HepG2 (cell line): Measurements from ENCODE around the gene TACO1. TPM values are rescaled to one million over a fixed set of nuclear protein-coding genes. Genes with fewer than 3 reads are reported as not detected.

Experiments
- ATM ChIP-seq: fragments of 450-650 bp; IDR thresholded peaks from 2 replicates; pipeline ENCODE4 v1.7.1; 2017; ENCODE audit warnings: mild to moderate bottlenecking, borderline replicate concordance
- CAMTA2 ChIP-seq: sonication (generic); formaldehyde crosslinking; IDR thresholded peaks from 2 replicates; pipeline ENCODE4 v1.4.0; 2020; ENCODE audit warnings: mild to moderate bottlenecking, missing genetic modification reagents, borderline replicate concordance
- CREB1 ChIP-seq, 2 experiments: fragments of 450-650 bp in 1 of 2; IDR thresholded peaks; 2 replicates each; pipeline ENCODE4 v1.6.1; 2016 to 2017; ENCODE audit warnings: control low read depth in 1 of 2, mild to moderate bottlenecking in 1 of 2, missing compliant biosample characterization in 1 of 2, missing genetic modification characterization in 1 of 2
- ELF4 ChIP-seq: sonication (generic); formaldehyde crosslinking; IDR thresholded peaks from 2 replicates; pipeline ENCODE4 v1.5.0; 2020; ENCODE audit warnings: missing genetic modification reagents, mild to moderate bottlenecking, moderate library complexity, borderline replicate concordance
- GPN1 ChIP-seq: sonication (generic); formaldehyde crosslinking; IDR thresholded peaks from 2 replicates; pipeline ENCODE4 v1.5.1; 2020; ENCODE audit warnings: missing genetic modification reagents, borderline replicate concordance
- HCFC1 ChIP-seq: fragments of 150-350 bp; IDR thresholded peaks from 2 replicates; pipeline ENCODE4 v1.6.1; 2014; ENCODE audit warnings: low read depth, low read length
- HES4 ChIP-seq: sonication (generic); formaldehyde crosslinking; IDR thresholded peaks from 2 replicates; pipeline ENCODE4 v1.9.0; 2021; ENCODE audit warnings: mild to moderate bottlenecking, missing genetic modification reagents, borderline replicate concordance
- HNRNPH1 ChIP-seq: fragments of 200-400 bp; formaldehyde crosslinking; optimal IDR thresholded peaks from 2 replicates; pipeline ENCODE3; 2017; ENCODE audit warnings: mild to moderate bottlenecking, low read depth, low read length
- KLF6 ChIP-seq: IDR thresholded peaks from 2 replicates; pipeline ENCODE4 v1.8.0; 2016; ENCODE audit warnings: missing biosample characterization, missing genetic modification reagents
- MTF2 ChIP-seq: sonication (generic); formaldehyde crosslinking; IDR thresholded peaks from 2 replicates; pipeline ENCODE4 v1.5.0; 2020; ENCODE audit warnings: missing genetic modification reagents, borderline replicate concordance
- MXI1 ChIP-seq: IDR thresholded peaks from 3 replicates; pipeline ENCODE4 v1.6.1; 2012; ENCODE audit warnings: low read depth, low read length, inconsistent platforms, borderline replicate concordance
- NCOR1 ChIP-seq: fragments of 200-600 bp; sonication (generic); IDR thresholded peaks from 2 replicates; pipeline ENCODE4 v1.7.0; 2017; ENCODE audit warnings: antibody characterized with exemption, low read length, borderline replicate concordance
- PHF5A ChIP-seq: IDR thresholded peaks from one replicate; pipeline ENCODE4 v1.6.1; 2018; ENCODE audit warnings: low read depth, missing genetic modification reagents; ENCODE audit not compliant: unreplicated experiment
- SALL2 ChIP-seq: sonication (generic); formaldehyde crosslinking; IDR thresholded peaks from 2 replicates; pipeline ENCODE4 v1.8.1; 2023; ENCODE audit warnings: mild to moderate bottlenecking, missing genetic modification reagents, inconsistent platforms
- U2AF1 ChIP-seq: fragments of 200-400 bp; formaldehyde crosslinking; optimal IDR thresholded peaks from 2 replicates; pipeline ENCODE3; 2017; ENCODE audit warnings: mild to moderate bottlenecking, low read depth, low read length
- ZBTB7B ChIP-seq: sonication (generic); formaldehyde crosslinking; IDR thresholded peaks from 2 replicates; pipeline ENCODE4 v1.4.0; 2020; ENCODE audit warnings: missing genetic modification reagents
- ZFX ChIP-seq: sonication (generic); formaldehyde crosslinking; IDR thresholded peaks from 2 replicates; pipeline ENCODE4 v1.4.0; 2020; ENCODE audit warnings: mild to moderate bottlenecking, low read depth, missing genetic modification reagents, moderate library complexity
- ZNF614 ChIP-seq: IDR thresholded peaks from 2 replicates; pipeline ENCODE4 v1.6.1; 2018; ENCODE audit warnings: missing biosample characterization, missing genetic modification reagents, inconsistent platforms, borderline replicate concordance
- polyA plus RNA-seq, 8 experiments: library from polyadenylated mRNA; depleted of rRNA in 3 of 8; stranded (reverse) in 7 of 8; unstranded in 1 of 8; fragments of >200 nt; fragmentation: Illumina TruSeq in 4 of 8; extraction: Trizol in 4 of 8; gene quantifications; 2 replicates each; pipeline versions ENCODE4 v1.2.1 to v1.2.3, GENCODE V29; 2011 to 2016; ENCODE audit warnings: low read depth in 4 of 8, missing spikeins in 1 of 8, mixed read lengths in 1 of 8; ENCODE audit not compliant: insufficient read depth in 1 of 8
- total RNA-seq, 5 experiments: library from RNA; depleted of rRNA; stranded (reverse); fragments of >200 nt; fragmentation: Illumina TruSeq; extraction: Trizol; gene quantifications; 2 replicates each; pipeline ENCODE4 v1.2.3, GENCODE V29; 2016; ENCODE audit warnings: low read depth in 1 of 5
- TF ChIP-seq, protein P1 (sequence below): sonication (generic); formaldehyde crosslinking; IDR thresholded peaks from 2 replicates; pipeline ENCODE4; 2020; ENCODE audit warnings: missing genetic modification reagents, mild to moderate bottlenecking, borderline replicate concordance
- TF ChIP-seq, protein P2 (sequence below): sonication (generic); formaldehyde crosslinking; IDR thresholded peaks from 2 replicates; pipeline ENCODE4 v1.4.0; 2020; ENCODE audit warnings: missing genetic modification reagents
- TF ChIP-seq, protein P3 (sequence below): sonication (generic); formaldehyde crosslinking; IDR thresholded peaks from 2 replicates; pipeline ENCODE4 v1.5.0; 2020; ENCODE audit warnings: missing genetic modification reagents
- TF ChIP-seq, protein P4 (sequence below): sonication (generic); formaldehyde crosslinking; IDR thresholded peaks from 2 replicates; pipeline ENCODE4 v1.5.1; 2020; ENCODE audit warnings: mild to moderate bottlenecking, missing genetic modification reagents, borderline replicate concordance
- TF ChIP-seq, protein P5 (sequence below): sonication (generic); formaldehyde crosslinking; IDR thresholded peaks from 2 replicates; pipeline ENCODE4 v1.4.0; 2020; ENCODE audit warnings: missing genetic modification reagents

Gene TACO1
- total and polyA plus RNA-seq, 2 of the 13 experiments (the other 11 are each of a cell fraction or from before 2014, with no cell fraction given): 34.7 to 53.6 TPM

DNA sequence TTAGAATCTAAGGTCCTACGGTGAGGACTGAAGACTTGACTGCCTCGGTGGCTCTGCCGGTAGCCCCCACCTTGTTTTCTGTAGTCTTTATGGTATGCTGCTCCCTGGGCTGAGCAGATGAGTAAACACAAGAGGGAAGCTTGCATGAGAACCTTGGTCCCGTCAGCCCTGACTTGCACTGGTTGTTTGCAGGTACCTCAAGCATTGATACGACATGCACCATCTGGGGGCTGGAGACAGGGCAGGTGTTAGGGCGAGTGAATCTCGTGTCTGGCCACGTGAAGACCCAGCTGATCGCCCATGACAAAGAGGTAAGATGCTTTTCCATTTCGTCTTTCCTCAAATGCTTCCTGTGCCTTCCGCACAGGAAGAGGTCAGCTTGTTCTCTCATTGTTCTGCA is 21.1 kb upstream of the TACO1 start (continued):
- TF ChIP-seq, protein P1, sequence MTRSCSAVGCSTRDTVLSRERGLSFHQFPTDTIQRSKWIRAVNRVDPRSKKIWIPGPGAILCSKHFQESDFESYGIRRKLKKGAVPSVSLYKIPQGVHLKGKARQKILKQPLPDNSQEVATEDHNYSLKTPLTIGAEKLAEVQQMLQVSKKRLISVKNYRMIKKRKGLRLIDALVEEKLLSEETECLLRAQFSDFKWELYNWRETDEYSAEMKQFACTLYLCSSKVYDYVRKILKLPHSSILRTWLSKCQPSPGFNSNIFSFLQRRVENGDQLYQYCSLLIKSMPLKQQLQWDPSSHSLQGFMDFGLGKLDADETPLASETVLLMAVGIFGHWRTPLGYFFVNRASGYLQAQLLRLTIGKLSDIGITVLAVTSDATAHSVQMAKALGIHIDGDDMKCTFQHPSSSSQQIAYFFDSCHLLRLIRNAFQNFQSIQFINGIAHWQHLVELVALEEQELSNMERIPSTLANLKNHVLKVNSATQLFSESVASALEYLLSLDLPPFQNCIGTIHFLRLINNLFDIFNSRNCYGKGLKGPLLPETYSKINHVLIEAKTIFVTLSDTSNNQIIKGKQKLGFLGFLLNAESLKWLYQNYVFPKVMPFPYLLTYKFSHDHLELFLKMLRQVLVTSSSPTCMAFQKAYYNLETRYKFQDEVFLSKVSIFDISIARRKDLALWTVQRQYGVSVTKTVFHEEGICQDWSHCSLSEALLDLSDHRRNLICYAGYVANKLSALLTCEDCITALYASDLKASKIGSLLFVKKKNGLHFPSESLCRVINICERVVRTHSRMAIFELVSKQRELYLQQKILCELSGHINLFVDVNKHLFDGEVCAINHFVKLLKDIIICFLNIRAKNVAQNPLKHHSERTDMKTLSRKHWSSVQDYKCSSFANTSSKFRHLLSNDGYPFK: peak; percentile 58; the same call in 1 of the 2 replicates
- 0 out of 2 replicates have a peak, but pooled peaks have one; percentile 76 for TF ChIP-seq ZNF614
- TF ChIP-seq KLF6: 0 out of 2 replicates have a peak, but pooled peaks have one; percentile 67
- no peak for TF ChIP-seq HNRNPH1
- TF ChIP-seq MTF2 (CRISPR knock-in tag): no peak
- 0 out of 2 replicates have a peak, but pooled peaks have one; percentile 12 for TF ChIP-seq ZFX (CRISPR knock-in tag)
- TF ChIP-seq SALL2 (CRISPR knock-in tag): no peak
- TF ChIP-seq CREB1 (IDR thresholded peaks at IDR 0.05): no peak
- TF ChIP-seq CREB1 (CRISPR knock-in tag; IDR thresholded peaks at IDR 0.05): no peak
- peak; percentile 49 for TF ChIP-seq PHF5A
- TF ChIP-seq, protein P2, sequence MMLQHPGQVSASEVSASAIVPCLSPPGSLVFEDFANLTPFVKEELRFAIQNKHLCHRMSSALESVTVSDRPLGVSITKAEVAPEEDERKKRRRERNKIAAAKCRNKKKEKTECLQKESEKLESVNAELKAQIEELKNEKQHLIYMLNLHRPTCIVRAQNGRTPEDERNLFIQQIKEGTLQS: no peak
- peak; percentile 92 for TF ChIP-seq ZBTB7B (CRISPR knock-in tag)
- TF ChIP-seq, protein P3, sequence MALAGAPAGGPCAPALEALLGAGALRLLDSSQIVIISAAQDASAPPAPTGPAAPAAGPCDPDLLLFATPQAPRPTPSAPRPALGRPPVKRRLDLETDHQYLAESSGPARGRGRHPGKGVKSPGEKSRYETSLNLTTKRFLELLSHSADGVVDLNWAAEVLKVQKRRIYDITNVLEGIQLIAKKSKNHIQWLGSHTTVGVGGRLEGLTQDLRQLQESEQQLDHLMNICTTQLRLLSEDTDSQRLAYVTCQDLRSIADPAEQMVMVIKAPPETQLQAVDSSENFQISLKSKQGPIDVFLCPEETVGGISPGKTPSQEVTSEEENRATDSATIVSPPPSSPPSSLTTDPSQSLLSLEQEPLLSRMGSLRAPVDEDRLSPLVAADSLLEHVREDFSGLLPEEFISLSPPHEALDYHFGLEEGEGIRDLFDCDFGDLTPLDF (CRISPR knock-in tag): no peak
- no peak for TF ChIP-seq CAMTA2
- TF ChIP-seq MXI1: no peak
- no peak for TF ChIP-seq HES4
- no peak for TF ChIP-seq HCFC1
- TF ChIP-seq, protein P4, sequence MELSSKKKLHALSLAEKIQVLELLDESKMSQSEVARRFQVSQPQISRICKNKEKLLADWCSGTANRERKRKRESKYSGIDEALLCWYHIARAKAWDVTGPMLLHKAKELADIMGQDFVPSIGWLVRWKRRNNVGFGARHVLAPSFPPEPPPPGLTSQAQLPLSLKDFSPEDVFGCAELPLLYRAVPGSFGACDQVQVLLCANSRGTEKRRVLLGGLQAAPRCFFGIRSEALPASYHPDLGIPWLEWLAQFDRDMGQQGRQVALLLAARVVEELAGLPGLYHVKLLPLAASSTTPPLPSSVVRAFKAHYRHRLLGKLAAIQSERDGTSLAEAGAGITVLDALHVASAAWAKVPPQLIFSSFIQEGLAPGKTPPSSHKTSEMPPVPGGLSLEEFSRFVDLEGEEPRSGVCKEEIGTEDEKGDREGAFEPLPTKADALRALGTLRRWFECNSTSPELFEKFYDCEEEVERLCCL (CRISPR knock-in tag): no peak
- TF ChIP-seq ATM: no peak
- TF ChIP-seq ELF4 (CRISPR knock-in tag): no peak
- no peak for TF ChIP-seq NCOR1
- no peak for TF ChIP-seq GPN1 (CRISPR knock-in tag)
- no peak for TF ChIP-seq U2AF1
- TF ChIP-seq, protein P5, sequence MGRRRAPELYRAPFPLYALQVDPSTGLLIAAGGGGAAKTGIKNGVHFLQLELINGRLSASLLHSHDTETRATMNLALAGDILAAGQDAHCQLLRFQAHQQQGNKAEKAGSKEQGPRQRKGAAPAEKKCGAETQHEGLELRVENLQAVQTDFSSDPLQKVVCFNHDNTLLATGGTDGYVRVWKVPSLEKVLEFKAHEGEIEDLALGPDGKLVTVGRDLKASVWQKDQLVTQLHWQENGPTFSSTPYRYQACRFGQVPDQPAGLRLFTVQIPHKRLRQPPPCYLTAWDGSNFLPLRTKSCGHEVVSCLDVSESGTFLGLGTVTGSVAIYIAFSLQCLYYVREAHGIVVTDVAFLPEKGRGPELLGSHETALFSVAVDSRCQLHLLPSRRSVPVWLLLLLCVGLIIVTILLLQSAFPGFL (CRISPR knock-in tag): no peak
